ENCODE data around the gene QKI.

DNA sequence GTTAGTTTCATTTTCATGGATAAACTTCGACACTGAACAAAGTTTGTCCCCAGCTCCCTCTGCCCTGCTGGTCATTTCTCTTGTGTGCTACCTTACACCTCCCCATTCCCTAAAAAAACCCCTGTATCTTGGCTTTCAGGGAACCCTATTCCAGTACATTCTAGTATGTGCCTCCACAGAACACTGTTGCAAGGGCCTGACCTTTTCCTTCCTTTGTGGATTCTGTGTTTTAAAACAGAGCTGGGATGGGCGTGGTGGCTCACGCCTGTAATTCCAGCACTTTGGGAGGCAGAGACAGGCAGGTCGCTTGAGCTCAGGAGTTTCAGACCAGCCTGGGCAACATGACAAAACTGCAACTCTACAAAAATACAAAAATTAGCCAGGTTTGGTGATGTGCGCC is 20.6 kb upstream of the QKI start:
- no peak for TF ChIP-seq CTCF (IDR thresholded peaks at IDR 0.05)
- TF ChIP-seq POLR2A (IDR thresholded peaks at IDR 0.05) = no peak

All from lower leg skin (tissue), 3 donors.